KOPT-K1 (cell line): ENCODE data around the gene SNRPD2.
A peak's percentile ranks its signal among the peaks of the same experiment; 100 is the strongest.
"Not testable (repeated sequence)": the region's sequence is repeated elsewhere in the genome, so short reads cannot be mapped to it uniquely, and the experiment has no call there.

Experiments
- H3K27ac ChIP-seq: fragments of 200-600 bp; sonication (generic); 2 replicates; pipeline ENCODE4 v1.5.1; 2016; ENCODE audit warnings: antibody characterized with exemption, mild to moderate bottlenecking, low read depth, low read length; ENCODE audit not compliant: poor library complexity, severe bottlenecking
- H3K36me3 ChIP-seq: fragments of 200-600 bp; sonication (generic); 2 replicates; pipeline ENCODE4 v1.5.1; 2017; ENCODE audit warnings: antibody characterized with exemption, mild to moderate bottlenecking, low read length, moderate library complexity; ENCODE audit not compliant: insufficient read depth
- H3K9me3 ChIP-seq: fragments of 200-600 bp; sonication (generic); 2 replicates; pipeline ENCODE4 v1.5.1; 2017; ENCODE audit warnings: antibody characterized with exemption, low read length, mild to moderate bottlenecking; ENCODE audit not compliant: insufficient read depth, poor library complexity, severe bottlenecking

The SNRPD2 gene

DNA sequence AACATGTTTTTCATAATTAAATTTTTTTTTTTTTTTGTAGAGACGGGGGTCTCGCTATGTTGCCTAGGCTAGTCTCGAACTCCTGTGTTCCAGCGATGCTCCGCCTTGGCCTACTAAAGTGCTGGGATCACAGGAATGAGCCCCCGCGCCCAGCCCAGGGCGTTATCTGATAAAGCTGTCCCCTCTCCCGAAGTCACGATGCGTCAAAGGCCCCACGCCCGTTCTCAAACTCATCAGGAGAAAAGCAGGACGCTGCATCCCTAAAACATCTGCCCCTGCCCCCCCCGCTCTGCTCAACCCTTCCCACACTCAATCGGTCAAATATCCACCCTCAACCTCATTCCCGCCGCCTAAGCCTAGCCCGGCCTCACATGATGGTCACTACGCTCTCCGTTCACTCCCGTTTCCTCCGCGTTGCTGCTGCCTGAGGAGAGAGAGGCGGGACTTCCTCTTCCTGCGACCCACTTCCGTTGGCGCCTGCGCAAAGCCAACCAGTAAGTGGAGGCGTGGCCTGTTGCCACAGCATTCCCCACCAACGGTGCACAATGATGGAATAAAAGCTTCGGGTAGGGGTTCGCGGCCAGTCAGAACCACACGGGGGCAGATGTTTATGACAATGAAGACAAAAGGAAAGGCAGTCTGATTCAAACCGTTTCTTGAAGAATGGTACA, at the start of gene SNRPD2:
TSS of gene SNRPD2 (minus strand) at position 438 of the 671 bp plus-strand sequence. CDS start at position 373, 65 bp downstream.
- H3K36me3 ChIP-seq, result peaks cover 54% of the 10 kb centered on the region

DNA sequence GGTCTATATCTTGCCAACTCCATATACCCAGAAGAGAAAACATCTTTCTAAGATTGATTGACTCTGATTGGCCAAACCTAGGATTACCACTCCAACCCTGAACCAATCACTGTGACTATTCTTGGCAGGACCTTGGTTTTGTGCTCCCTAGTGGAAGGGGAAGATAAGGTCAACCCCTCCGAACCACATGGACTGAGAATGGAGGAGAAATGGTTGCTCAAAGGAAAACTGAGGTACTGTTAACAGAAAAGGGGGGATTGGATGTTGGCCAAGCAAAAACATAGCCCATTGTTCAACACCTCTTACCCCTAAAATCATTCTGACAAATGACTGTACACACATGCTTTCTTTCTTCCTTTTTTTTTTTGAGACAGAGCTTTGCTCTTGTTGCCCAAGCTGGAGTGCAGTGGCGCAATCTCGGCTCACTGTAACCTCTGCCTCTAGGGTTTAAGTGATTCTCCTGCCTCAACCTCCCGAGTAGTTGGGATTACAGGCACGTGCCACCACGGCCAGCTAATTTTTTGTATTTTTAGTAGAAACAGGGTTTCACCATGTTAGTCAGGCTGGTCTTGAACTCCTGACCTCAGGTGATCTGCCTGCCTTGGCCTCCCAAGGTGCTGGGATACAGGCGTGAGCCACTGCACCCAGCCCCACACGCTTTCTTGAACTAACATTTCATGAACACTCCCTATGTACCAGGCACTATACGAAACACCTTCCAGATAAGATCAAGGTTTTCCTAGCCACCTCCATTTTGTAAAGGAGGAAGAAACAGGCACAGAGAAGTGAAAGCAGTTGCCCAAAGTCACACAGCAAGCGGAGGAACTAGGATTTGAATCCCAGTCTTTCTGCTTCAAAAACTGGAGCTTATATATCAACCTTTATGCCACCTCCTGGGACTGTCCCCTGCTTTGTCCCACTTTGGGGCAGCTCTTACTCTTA, 48.0 kb upstream of the SNRPD2 start:
- H3K36me3 ChIP-seq, result no peaks in the 10 kb centered on the region
- no peak overlapping the region for H3K27ac ChIP-seq
- H3K9me3 ChIP-seq, result no peaks in the 10 kb centered on the region

More for the DNA sequence above, at the start of gene SNRPD2:
- Histone ChIP-seq H3K9me3 (no peaks in the 10 kb centered on the region), H3K27ac (peak within 1 kb of the TSS; percentile 76)

DNA sequence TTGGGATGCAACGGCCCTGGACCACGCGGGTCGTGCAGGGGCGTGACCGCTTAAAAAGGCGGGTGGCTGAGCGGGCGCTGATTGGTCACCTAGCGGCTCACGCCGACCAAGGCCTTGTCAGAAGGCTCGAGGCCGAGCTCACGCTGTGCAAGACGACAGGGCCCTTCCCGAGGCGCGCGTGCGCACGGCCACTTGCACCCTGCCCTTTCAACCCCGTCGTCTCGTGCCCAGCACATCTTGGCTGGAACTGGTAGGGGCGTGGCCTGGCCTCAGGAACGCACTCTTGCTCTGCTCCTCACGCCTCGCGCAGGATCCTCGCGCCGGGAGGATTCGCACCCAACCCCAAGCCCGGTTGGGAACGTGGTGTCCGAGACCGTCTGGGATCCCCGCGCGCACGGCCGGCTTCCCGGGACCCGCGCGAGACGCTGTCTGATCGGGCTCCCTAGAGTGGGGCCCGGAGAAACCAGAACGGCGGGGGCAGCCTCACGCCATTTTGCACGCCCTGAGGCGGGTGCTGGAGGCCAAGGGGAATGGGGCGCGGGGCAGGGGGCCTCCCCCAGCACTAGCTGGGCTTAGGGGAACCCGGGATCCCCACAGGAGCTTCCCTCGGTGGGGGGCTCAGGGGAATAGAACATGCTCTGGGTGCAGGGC, 41.5 kb upstream of the SNRPD2 start, which contains the start of gene MEIOSIN:
TSS of gene MEIOSIN (plus strand) at position 280 of the 651 bp plus-strand sequence. CDS start 1,938 bp downstream, outside the sequence.
- no peak within 1 kb of the TSS for H3K27ac ChIP-seq
- H3K36me3 ChIP-seq, result no peaks in the 10 kb centered on the region
- no peaks in the 10 kb centered on the region for H3K9me3 ChIP-seq

DNA sequence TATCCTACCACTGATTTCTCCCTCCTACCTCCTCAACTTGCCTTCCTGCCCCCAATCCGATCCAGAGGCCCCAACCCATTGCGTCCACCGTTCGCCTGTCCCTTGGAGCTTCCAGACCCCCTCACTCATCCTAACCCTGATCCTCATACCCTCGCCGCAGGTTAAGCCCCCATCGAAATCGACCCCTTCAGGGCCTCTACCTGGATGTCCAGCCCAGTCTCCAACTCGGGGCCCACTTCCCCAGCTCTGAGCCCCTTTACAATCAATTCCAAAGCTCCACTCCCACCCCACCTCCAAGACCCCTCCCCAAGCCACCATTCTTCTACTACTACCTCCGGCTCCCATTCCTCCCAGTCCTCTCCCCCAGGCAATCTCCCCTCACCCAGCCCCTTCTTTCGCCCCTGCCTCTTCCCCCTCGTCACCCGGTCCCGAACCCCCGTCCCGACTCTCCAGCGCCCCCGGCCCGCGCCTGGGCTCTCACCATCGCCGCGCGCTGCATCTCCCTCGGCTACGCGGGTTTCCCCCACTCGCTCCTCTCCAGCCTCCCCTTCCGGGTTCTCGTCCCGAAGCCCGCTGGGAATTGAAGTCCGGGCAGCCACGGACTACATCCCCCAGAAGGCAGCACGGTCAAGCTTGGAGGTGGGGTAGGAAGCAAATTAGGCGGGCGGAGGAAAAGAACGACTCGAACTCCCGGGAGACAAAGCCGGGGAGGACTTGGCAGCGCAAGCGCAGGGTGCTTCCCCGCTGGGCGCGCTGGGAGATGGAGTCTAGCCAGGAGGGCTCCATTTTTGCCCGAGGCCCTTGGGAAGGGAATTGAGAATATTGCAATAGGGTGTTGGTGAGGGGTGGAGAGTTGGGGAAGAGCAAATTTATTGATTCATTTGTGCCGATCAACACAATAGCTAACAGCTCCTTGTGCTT, 38.9 kb upstream of the SNRPD2 start, which contains the start of gene FBXO46:
TSS of gene FBXO46 (minus strand) at position 529 of the 921 bp plus-strand sequence. CDS start 17,401 bp downstream, outside the sequence.
- Histone ChIP-seq H3K27ac (peak within 1 kb of the TSS; percentile 71), H3K9me3 (no peaks in the 10 kb centered on the region), H3K36me3 (no peaks in the 10 kb centered on the region)

DNA sequence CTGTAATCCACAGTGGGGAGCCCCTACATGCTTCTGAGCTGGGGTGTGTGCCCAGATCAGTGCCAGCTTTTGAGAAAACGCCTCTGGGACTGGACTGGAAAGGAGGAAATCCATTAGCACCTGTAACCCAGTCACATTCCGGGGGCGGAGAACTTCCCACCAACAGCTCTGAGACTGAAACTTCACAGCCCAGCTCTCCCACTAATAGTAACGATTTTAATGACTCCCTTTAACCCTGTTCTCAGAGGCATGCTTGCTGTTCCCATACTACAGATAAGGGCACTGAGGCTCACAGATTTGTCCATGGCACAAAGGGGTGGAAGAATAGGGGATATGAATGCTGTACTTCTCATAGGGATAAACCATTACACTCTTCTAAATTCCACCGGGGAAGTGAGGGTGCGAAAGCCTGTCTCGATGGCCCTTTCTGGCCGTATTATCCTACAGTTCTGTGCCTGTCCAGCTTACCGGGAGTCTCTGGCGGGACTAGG, 38.1 kb upstream of the SNRPD2 start:
- Histone ChIP-seq H3K9me3 (no peaks in the 10 kb centered on the region), H3K36me3 (no peaks in the 10 kb centered on the region), H3K27ac (peak overlapping the region; percentile 71)

DNA sequence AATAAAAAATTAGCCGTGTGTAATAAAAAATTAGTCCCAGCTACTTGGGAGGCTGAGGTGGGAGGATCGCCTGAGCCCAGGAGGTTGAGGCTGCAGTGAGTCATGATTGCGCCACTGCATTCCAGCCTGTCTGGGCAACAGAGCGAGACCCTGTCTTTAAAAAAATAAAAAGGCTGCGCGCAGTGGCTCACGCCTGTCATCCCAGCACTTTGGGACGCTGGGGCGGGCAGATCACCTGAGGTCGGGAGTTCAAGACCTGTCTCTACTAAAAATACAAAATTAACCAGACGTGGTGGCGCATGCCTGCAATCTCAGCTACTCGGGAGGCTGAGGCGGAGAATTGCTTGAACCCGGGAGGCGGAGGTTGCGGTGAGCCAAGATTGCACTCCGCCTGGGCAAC, 36.9 kb upstream of the SNRPD2 start:
- H3K36me3 ChIP-seq, H3K27ac ChIP-seq, H3K9me3 ChIP-seq: not testable (repeated sequence)

DNA sequence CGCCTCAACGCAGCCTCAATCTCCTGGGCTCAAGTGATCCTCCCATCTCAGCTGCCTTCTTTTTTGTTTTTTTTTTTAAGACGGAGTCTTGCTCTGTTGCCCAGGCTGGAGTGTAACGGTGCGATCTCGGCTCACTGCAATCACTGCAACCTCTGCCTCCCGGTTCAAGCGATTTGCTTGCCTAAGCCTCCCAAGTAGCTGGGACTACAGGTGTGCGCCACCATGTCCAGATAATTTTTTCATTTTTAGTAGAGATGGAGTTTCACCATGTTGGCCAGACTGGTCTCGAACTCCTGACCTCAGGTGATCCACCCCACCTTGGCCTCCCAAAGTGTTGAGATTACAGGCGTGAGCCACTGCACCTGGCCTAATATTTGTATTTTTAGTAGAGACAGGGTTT, 28.3 kb upstream of the SNRPD2 start:
- peaks cover 46% of the 10 kb centered on the region for H3K36me3 ChIP-seq
- H3K27ac ChIP-seq, H3K9me3 ChIP-seq: not testable (repeated sequence)

DNA sequence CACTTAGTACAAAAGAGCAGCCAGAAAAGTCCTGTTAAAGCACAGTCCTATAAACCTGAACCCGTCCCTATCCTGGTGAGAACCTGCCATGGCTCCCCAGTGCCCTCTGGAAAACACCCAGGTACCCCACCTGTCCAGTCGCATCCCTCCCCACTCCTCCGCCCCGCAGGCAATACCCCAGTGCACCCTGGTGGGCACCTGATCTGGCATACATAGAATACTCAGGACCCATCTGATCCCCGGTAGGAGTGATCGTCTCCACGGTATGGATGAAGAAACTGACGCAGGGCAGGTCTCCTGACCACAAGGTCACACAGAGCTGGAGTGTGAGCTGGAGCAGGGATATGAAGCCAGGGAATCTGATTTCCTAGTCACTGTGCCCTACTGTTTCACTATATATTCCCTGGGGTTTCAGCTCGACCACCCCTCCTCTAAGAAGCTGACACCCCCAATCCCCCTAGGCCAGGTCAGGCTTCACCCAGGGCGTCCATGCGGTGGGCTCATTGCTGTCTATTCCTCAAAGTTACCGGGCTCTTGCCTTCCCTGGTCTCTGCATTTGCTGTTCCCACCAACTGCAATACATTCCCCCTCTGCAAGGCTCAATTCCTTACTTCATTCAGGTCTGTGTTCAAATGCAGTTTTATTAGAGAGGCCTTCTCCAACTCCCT, 26.4 kb upstream of the SNRPD2 start:
- H3K27ac ChIP-seq, result peak overlapping the region; percentile 72
- peaks cover 36% of the 10 kb centered on the region for H3K36me3 ChIP-seq
- no peaks in the 10 kb centered on the region for H3K9me3 ChIP-seq

DNA sequence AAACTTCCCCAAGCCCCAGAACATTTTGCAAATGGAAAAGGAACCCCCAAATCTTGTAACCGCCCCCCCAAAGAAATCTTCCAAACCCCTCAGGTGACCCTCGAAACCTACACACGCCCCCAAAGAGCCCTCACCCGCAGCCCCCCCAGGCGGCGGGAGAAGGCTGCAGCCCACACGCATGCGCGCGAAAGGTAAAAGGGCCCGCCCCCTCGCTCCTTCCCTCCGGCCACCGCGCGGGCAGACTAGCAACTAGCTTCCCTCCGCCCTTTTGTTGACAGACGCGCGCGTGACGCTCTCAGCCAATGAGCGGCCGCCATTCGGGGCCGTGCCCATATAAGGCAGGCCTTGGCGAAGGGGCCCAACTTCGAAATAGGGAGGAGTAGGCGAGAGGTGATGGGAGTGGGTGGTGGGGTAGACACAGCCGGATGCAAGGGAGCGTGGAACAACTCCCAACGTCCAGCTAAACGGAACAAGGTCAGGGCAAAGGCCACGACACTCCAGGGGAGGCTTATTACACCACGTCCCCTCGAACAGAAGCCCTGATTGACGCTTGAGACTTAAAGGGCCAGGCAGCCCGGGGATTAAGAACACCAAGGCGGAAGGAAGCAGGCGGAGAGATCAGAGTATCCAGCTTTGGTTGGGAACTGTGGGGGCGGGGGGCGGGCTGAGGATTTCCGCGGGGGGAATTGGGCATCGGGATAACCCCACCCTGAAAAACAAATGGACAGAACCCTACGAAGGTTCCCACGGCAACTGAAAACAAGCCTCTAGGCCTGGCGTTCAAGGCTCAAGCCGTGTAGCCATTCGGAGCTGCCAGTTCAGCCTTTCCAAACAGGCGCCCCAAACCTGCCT, 25.6 kb upstream of the SNRPD2 start:
- peak overlapping the region; percentile 72 for H3K27ac ChIP-seq
- peaks cover 36% of the 10 kb centered on the region; the same call in 1 of the 2 replicates for H3K36me3 ChIP-seq
- H3K9me3 ChIP-seq, result no peaks in the 10 kb centered on the region

DNA sequence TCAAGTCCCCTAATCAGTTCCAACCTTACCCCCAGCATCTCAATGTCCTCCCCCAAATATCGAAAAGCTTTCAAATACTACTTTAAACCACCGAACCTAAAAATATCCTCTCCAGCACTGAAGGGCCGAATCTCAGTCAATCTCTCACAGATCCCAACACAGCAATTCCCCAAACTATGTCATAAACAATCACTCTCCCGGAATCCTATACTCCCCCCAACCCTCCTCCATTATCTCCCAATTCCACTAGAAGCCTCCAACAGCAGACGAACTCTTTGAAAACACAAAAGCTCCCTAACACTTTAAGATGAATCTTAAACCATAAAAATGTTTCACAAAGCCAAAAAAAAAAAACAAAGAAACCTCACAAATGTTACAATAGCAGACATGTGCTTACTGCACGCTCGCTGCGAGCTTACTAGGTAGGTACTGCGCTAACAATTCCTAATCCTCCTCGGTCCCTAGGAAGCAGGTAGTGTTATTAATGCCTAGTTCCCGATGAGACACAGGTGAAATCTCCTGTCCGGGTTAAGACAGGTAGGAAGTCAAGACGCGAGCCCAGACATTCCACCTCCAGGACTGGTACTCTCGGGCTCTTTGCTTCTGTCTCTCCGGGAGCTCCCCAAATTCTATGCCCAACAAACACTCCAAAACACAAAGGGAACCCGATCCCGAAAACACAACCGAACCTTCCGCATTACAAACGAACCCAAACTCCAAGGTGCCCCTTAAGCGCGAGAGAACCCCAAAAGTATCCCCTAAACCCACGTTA, 24.8 kb upstream of the SNRPD2 start:
- Histone ChIP-seq H3K36me3 (peaks cover 36% of the 10 kb centered on the region; the same call in 1 of the 2 replicates), H3K9me3 (no peaks in the 10 kb centered on the region), H3K27ac (peak overlapping the region; percentile 72)

DNA sequence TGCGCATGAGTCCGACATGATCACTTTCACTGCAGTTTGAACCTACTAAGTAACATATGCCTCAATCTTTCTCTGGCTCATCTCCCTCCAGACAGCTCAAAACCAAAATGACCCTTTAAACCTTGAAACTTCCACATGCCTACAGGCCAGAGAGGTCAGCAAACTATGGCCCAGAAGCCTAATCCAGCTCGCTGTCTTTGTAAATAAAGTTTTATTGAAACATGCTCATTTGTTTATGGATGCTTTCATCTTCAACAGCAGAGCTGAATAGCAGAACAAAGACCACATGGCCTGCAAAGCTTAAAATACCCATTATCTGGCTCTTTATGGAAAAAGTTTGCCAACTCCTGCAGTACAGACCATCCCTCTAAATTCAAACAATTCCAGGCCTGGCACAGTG, 23.4 kb upstream of the SNRPD2 start:
- Histone ChIP-seq H3K36me3 (peaks cover 39% of the 10 kb centered on the region), H3K9me3 (no peaks in the 10 kb centered on the region), H3K27ac (no peak overlapping the region)

DNA sequence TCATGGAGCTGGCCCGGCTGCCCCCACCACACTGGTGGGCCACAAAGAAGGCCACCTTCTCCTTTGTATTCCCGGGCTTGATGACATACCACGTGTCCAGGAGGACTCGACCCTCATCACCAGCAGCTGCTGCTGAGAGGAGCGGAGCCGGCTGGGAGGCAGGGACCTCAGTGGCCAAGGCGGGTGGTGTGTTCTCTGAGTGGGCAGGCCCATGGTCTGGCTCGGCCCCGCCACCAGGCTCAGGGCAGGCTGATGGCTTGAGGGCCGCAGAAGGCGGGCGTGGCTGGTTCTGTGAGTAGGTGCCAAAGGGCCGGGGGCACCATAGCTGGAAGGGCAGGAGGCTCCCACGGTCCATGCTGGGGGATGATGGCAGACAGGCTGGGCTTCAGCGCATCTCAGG, 21.4 kb upstream of the SNRPD2 start:
- no peak overlapping the region for H3K27ac ChIP-seq
- H3K36me3 ChIP-seq, result peaks cover 40% of the 10 kb centered on the region
- H3K9me3 ChIP-seq, result no peaks in the 10 kb centered on the region
